GM06990 (cell line): ENCODE results near the gene ITIH5.

Source experiments
- DNase-seq: peaks from one replicate; pipeline ENCODE4 v3.0.0-alpha.2; 2011; ENCODE audit not compliant: insufficient read length; ENCODE audit errors: extremely low read depth
- H3K27me3 ChIP-seq: replicated peaks from 2 replicates; pipeline ENCODE4 v1.6.0; 2011; ENCODE audit warnings: low read length; ENCODE audit not compliant: control insufficient read depth, insufficient read depth
- H3K36me3 ChIP-seq: 2 replicates; pipeline ENCODE4 v1.5.1; 2011; ENCODE audit warnings: low read length; ENCODE audit not compliant: control insufficient read depth, insufficient read depth
- H3K4me3 ChIP-seq: replicated peaks from 2 replicates; pipeline ENCODE4 v1.5.1; 2011; ENCODE audit warnings: low read depth, mild to moderate bottlenecking, control low read depth, low read length
- CTCF ChIP-seq: IDR thresholded peaks from 2 replicates; pipeline ENCODE4 v1.5.1; 2011; ENCODE audit warnings: low read length, control low read depth, mild to moderate bottlenecking, inconsistent platforms; ENCODE audit not compliant: insufficient read depth, poor library complexity, severe bottlenecking

Gene ITIH5

GRCh38 chr10:7601023-7601656 is 65.6 kb downstream of the ITIH5 start:
- no peaks in the 10 kb centered on the region for H3K36me3 ChIP-seq
- DNase-seq = no peak
- TF ChIP-seq CTCF = no peak
- no peak overlapping the region for H3K4me3 ChIP-seq
- H3K27me3 ChIP-seq = no peaks in the 10 kb centered on the region

GRCh38 chr10:7598771-7599170 is 68.0 kb downstream of the ITIH5 start:
- Histone ChIP-seq H3K36me3 (no peaks in the 10 kb centered on the region), H3K27me3 (no peaks in the 10 kb centered on the region), H3K4me3 (no peak overlapping the region)
- TF ChIP-seq CTCF = no peak
- DNase-seq = no peak

- no peak overlapping the region for H3K4me3 ChIP-seq
- no peaks in the 10 kb centered on the region for H3K36me3 ChIP-seq
- TF ChIP-seq CTCF = no peak
- H3K27me3 ChIP-seq = no peaks in the 10 kb centered on the region
- no peak for DNase-seq
These were observed 70.4 kb downstream of the ITIH5 start for GRCh38 chr10:7596356-7596755.

GRCh38 chr10:7593905-7594304 is 72.9 kb downstream of the ITIH5 start:
- H3K4me3 ChIP-seq = no peak overlapping the region
- no peaks in the 10 kb centered on the region for H3K36me3 ChIP-seq
- no peaks in the 10 kb centered on the region for H3K27me3 ChIP-seq
- DNase-seq = no peak
- no peak for TF ChIP-seq CTCF

- TF ChIP-seq CTCF = no peak
- no peak overlapping the region for H3K4me3 ChIP-seq
- no peaks in the 10 kb centered on the region for H3K36me3 ChIP-seq
- no peaks in the 10 kb centered on the region for H3K27me3 ChIP-seq
- DNase-seq = no peak
These were observed 73.7 kb downstream of the ITIH5 start for GRCh38 chr10:7593063-7593462.

- DNase-seq = no peak
- TF ChIP-seq CTCF = no peak
- no peaks in the 10 kb centered on the region for H3K36me3 ChIP-seq
- no peaks in the 10 kb centered on the region for H3K27me3 ChIP-seq
- H3K4me3 ChIP-seq = no peak overlapping the region
These were observed 74.1 kb downstream of the ITIH5 start for GRCh38 chr10:7592627-7593026.
